Superior temporal gyrus (tissue), 1 donor: ENCODE measurements around the gene RIPK3.

Experiments
- DNase-seq: peaks from one replicate; pipeline ENCODE4 v3.0.0-alpha.2; 2016; ENCODE audit errors: extremely low spot score

RIPK3 gene

GRCh38 chr14:24304019-24304387 is 35.8 kb downstream of the RIPK3 start:
- no peak for DNase-seq

- no peak for DNase-seq
Measured at GRCh38 chr14:24300326-24300980, 39.3 kb downstream of the RIPK3 start.

GRCh38 chr14:24299255-24300191 is 40.3 kb downstream of the RIPK3 start, which contains the start of the genes DHRS1 and NOP9:
Gene DHRS1, minus strand, starts transcription at chr14:24299780. Its CDS starts 674 bp downstream, at chr14:24299106.
Gene NOP9, plus strand, starts transcription at chr14:24299850. Its CDS starts 105 bp downstream, at chr14:24299955.
- DNase-seq: peak; percentile 93

GRCh38 chr14:24298892-24299254 is 40.9 kb downstream of the RIPK3 start:
- DNase-seq: no peak

GRCh38 chr14:24297190-24297964 is 42.4 kb downstream of the RIPK3 start:
- no peak for DNase-seq

GRCh38 chr14:24296341-24297157 is 43.2 kb downstream of the RIPK3 start:
- peak; percentile 82 for DNase-seq

- no peak for DNase-seq
Measured at GRCh38 chr14:24293525-24293924, 46.3 kb downstream of the RIPK3 start.

GRCh38 chr14:24292118-24292807 is 47.5 kb downstream of the RIPK3 start:
- DNase-seq: no peak

- no peak for DNase-seq
Measured at GRCh38 chr14:24291446-24292117, 48.2 kb downstream of the RIPK3 start.

- no peak for DNase-seq
Measured at GRCh38 chr14:24290746-24291145, 49.0 kb downstream of the RIPK3 start.

GRCh38 chr14:24289649-24290280 is 50.0 kb downstream of the RIPK3 start:
- no peak for DNase-seq

- DNase-seq: no peak
Measured at GRCh38 chr14:24286996-24287395, 52.8 kb downstream of the RIPK3 start.
